Naive B cell (primary cell): ENCODE measurements around the gene PRKCA. TPM values are rescaled to one million over a fixed set of nuclear protein-coding genes. Genes with fewer than 3 reads are reported as not detected.

ENCODE experiments used
- ATAC-seq, 2 donors: fragments of 150-1000 bp; cut with Tn5 transposase; 2 replicates each; pipeline ENCODE4 v1.10.0; 2021; ENCODE audit warnings: low read depth in 2 of 2, mild to moderate bottlenecking in 2 of 2, moderate library complexity in 2 of 2
- DNase-seq: peaks from one replicate; pipeline ENCODE4 v3.0.0; 2022
- H3K27ac Mint-ChIP-seq, 6 donors: one replicate each; pipeline ENCODE4 v1.8.0; 2020 to 2022; ENCODE audit warnings: mild to moderate bottlenecking in 6 of 6, mixed read lengths in 6 of 6, moderate library complexity in 5 of 6, inconsistent platforms in 2 of 6
- H3K27me3 Mint-ChIP-seq, 3 donors: one replicate each; pipeline ENCODE4 v1.8.0; 2021 to 2022; ENCODE audit warnings: mixed read lengths in 3 of 3, mild to moderate bottlenecking in 1 of 3
- H3K36me3 Mint-ChIP-seq, 2 donors: one replicate each; pipeline ENCODE4 v1.8.0; 2020 to 2022; ENCODE audit warnings: mixed read lengths in 2 of 2, inconsistent platforms in 1 of 2, mild to moderate bottlenecking in 1 of 2
- H3K4me1 Mint-ChIP-seq, 3 donors: one replicate each; pipeline ENCODE4 v1.8.0; 2020 to 2022; ENCODE audit warnings: mixed read lengths in 3 of 3, inconsistent platforms in 1 of 3, mild to moderate bottlenecking in 1 of 3, moderate library complexity in 1 of 3
- H3K4me3 Mint-ChIP-seq, 8 donors: one replicate each; pipeline ENCODE4 v1.8.0; 2020 to 2022; ENCODE audit warnings: mild to moderate bottlenecking in 8 of 8, mixed read lengths in 8 of 8, moderate library complexity in 8 of 8, inconsistent platforms in 2 of 8
- H3K9me3 Mint-ChIP-seq, 7 donors: one replicate each; pipeline ENCODE4 v1.8.0; 2020 to 2022; ENCODE audit warnings: mixed read lengths in 7 of 7, mild to moderate bottlenecking in 5 of 7, inconsistent platforms in 2 of 7, moderate library complexity in 1 of 7
- polyA plus RNA-seq, 6 donors: library from polyadenylated mRNA; unstranded; fragments of 300-500 nt; fragmentation: Illumina TruSeq; gene quantifications; one replicate each; pipeline ENCODE4 v1.2.3, GENCODE V29; 2021; ENCODE audit warnings: low read depth in 6 of 6

PRKCA gene
- polyA plus RNA-seq, 6 donors from 2014 or later, result 0.03 to 0.06 TPM; not detected in 4

- Mint-ChIP-seq H3K27me3 (no peaks in the 10 kb centered on the region), H3K4me3 (no peak overlapping the region), H3K36me3 (peaks cover 0 to 12% of the 10 kb centered on the region in 2 donors), H3K27ac (no peak overlapping the region), H3K4me1 (no peaks in the 10 kb centered on the region), H3K9me3 (peaks cover 1 to 16% (median 7%) of the 10 kb centered on the region in 7 donors)
- no peak for DNase-seq
- no peak for ATAC-seq
Measured at GRCh38 chr17:66459811-66460270, 157.4 kb downstream of the PRKCA start.

GRCh38 chr17:66460558-66460957 is 158.1 kb downstream of the PRKCA start:
- Mint-ChIP-seq H3K4me1 (no peaks in the 10 kb centered on the region), H3K27ac (no peak overlapping the region), H3K4me3 (peak overlapping the region in 1 of 8 donors; percentile 56), H3K9me3 (peaks cover 1 to 16% (median 7%) of the 10 kb centered on the region in 7 donors), H3K27me3 (no peaks in the 10 kb centered on the region), H3K36me3 (peaks cover 0 to 12% of the 10 kb centered on the region in 2 donors)
- DNase-seq (no peak), ATAC-seq (no peak)

- no peak overlapping the region for H3K27ac Mint-ChIP-seq
- ATAC-seq (no peak), DNase-seq (no peak)
- peaks cover 0 to 12% of the 10 kb centered on the region in 2 donors for H3K36me3 Mint-ChIP-seq
- H3K4me1 Mint-ChIP-seq, result no peaks in the 10 kb centered on the region
- peaks cover 1 to 16% (median 7%) of the 10 kb centered on the region in 7 donors for H3K9me3 Mint-ChIP-seq
- no peaks in the 10 kb centered on the region for H3K27me3 Mint-ChIP-seq
- no peak overlapping the region for H3K4me3 Mint-ChIP-seq
Measured at GRCh38 chr17:66461343-66461995, 159.1 kb downstream of the PRKCA start.

- ATAC-seq (no peak), DNase-seq (no peak)
- Mint-ChIP-seq H3K9me3 (peaks cover under 1 to 13% (median 6%) of the 10 kb centered on the region in 7 donors), H3K4me3 (no peak overlapping the region), H3K36me3 (peaks cover 0 to 7% of the 10 kb centered on the region in 2 donors), H3K4me1 (no peaks in the 10 kb centered on the region), H3K27me3 (peaks cover 0 to 2% (median 0%) of the 10 kb centered on the region in 3 donors), H3K27ac (no peak overlapping the region)
Measured at GRCh38 chr17:66462010-66462409, 159.6 kb downstream of the PRKCA start.

- Mint-ChIP-seq H3K4me1 (peaks cover 8 to 12% (median 9%) of the 10 kb centered on the region in 3 donors), H3K36me3 (no peaks in the 10 kb centered on the region), H3K4me3 (no peak overlapping the region)
Measured at GRCh38 chr17:66464921-66465320, 162.5 kb downstream of the PRKCA start.

GRCh38 chr17:66465701-66466100 is 163.3 kb downstream of the PRKCA start:
- DNase-seq, result no peak
- H3K27ac Mint-ChIP-seq, result peak overlapping the region in 1 of 6 donors; percentile 27
- no peak for ATAC-seq
- no peaks in the 10 kb centered on the region for H3K9me3 Mint-ChIP-seq
- H3K27me3 Mint-ChIP-seq, result peaks cover 0 to 3% (median 0%) of the 10 kb centered on the region in 3 donors
- no peaks in the 10 kb centered on the region for H3K36me3 Mint-ChIP-seq
- no peak overlapping the region for H3K4me3 Mint-ChIP-seq
- H3K4me1 Mint-ChIP-seq, result peaks cover 8 to 12% (median 9%) of the 10 kb centered on the region in 3 donors

More at GRCh38 chr17:66464921-66465320, 162.5 kb downstream of the PRKCA start:
- DNase-seq (no peak), ATAC-seq (no peak)
- H3K9me3 Mint-ChIP-seq, result no peaks in the 10 kb centered on the region
- H3K27ac Mint-ChIP-seq, result no peak overlapping the region
- peaks cover 0 to 3% (median 0%) of the 10 kb centered on the region in 3 donors for H3K27me3 Mint-ChIP-seq

GRCh38 chr17:66466106-66466820 is 163.8 kb downstream of the PRKCA start:
- H3K36me3 Mint-ChIP-seq, result no peaks in the 10 kb centered on the region
- ATAC-seq (no peak), DNase-seq (no peak)
- H3K9me3 Mint-ChIP-seq, result no peaks in the 10 kb centered on the region
- peaks cover 8 to 12% (median 9%) of the 10 kb centered on the region in 3 donors for H3K4me1 Mint-ChIP-seq
- peaks cover 0 to 3% (median 0%) of the 10 kb centered on the region in 3 donors for H3K27me3 Mint-ChIP-seq
- peak overlapping the region in 1 of 8 donors; percentile 65 for H3K4me3 Mint-ChIP-seq
- no peak overlapping the region for H3K27ac Mint-ChIP-seq

- peaks cover 8 to 12% (median 9%) of the 10 kb centered on the region in 3 donors for H3K4me1 Mint-ChIP-seq
- H3K36me3 Mint-ChIP-seq, result no peaks in the 10 kb centered on the region
- no peak for DNase-seq
- H3K27me3 Mint-ChIP-seq, result peaks cover 0 to 3% (median 0%) of the 10 kb centered on the region in 3 donors
- ATAC-seq, result no peak
- H3K4me3 Mint-ChIP-seq, result no peak overlapping the region
- no peaks in the 10 kb centered on the region for H3K9me3 Mint-ChIP-seq
- peak overlapping the region in 1 of 6 donors; percentile 40 for H3K27ac Mint-ChIP-seq
Measured at GRCh38 chr17:66466840-66467367, 164.5 kb downstream of the PRKCA start.

GRCh38 chr17:66467766-66468165 is 165.4 kb downstream of the PRKCA start:
- H3K27ac Mint-ChIP-seq, result no peak overlapping the region

GRCh38 chr17:66468241-66469087 is 166.1 kb downstream of the PRKCA start:
- H3K4me3 Mint-ChIP-seq, result peak overlapping the region in 1 of 8 donors; percentile 4
- no peaks in the 10 kb centered on the region for H3K36me3 Mint-ChIP-seq
- DNase-seq (no peak), ATAC-seq (no peak)
- H3K27me3 Mint-ChIP-seq, result peaks cover 0 to 8% (median 3%) of the 10 kb centered on the region in 3 donors
- peaks cover 8 to 12% (median 9%) of the 10 kb centered on the region in 3 donors for H3K4me1 Mint-ChIP-seq
- H3K27ac Mint-ChIP-seq, result peak overlapping the region in 1 of 6 donors; percentile 35
- H3K9me3 Mint-ChIP-seq, result no peaks in the 10 kb centered on the region

More at GRCh38 chr17:66467766-66468165, 165.4 kb downstream of the PRKCA start:
- H3K36me3 Mint-ChIP-seq, result no peaks in the 10 kb centered on the region
- no peak overlapping the region for H3K4me3 Mint-ChIP-seq
- H3K27me3 Mint-ChIP-seq, result peaks cover 0 to 3% (median under 1%) of the 10 kb centered on the region in 3 donors
- DNase-seq (no peak), ATAC-seq (no peak)
- H3K9me3 Mint-ChIP-seq, result no peaks in the 10 kb centered on the region
- peaks cover 8 to 12% (median 9%) of the 10 kb centered on the region in 3 donors for H3K4me1 Mint-ChIP-seq

- Mint-ChIP-seq H3K4me3 (no peak overlapping the region), H3K36me3 (no peaks in the 10 kb centered on the region), H3K27ac (peak overlapping the region in 1 of 6 donors; percentile 35), H3K9me3 (no peaks in the 10 kb centered on the region), H3K27me3 (peaks cover 0 to 9% (median 3%) of the 10 kb centered on the region in 3 donors), H3K4me1 (peaks cover 8 to 12% (median 9%) of the 10 kb centered on the region in 3 donors)
- DNase-seq, result no peak
- no peak for ATAC-seq
Measured at GRCh38 chr17:66469088-66469442, 166.7 kb downstream of the PRKCA start.

GRCh38 chr17:66469461-66469860 is 167.0 kb downstream of the PRKCA start:
- no peaks in the 10 kb centered on the region for H3K36me3 Mint-ChIP-seq
- no peak overlapping the region for H3K4me3 Mint-ChIP-seq
- H3K27ac Mint-ChIP-seq, result no peak overlapping the region
- ATAC-seq (no peak), DNase-seq (no peak)
- H3K27me3 Mint-ChIP-seq, result peaks cover 0 to 9% (median 3%) of the 10 kb centered on the region in 3 donors
- no peaks in the 10 kb centered on the region for H3K9me3 Mint-ChIP-seq
- H3K4me1 Mint-ChIP-seq, result peaks cover 8 to 12% (median 9%) of the 10 kb centered on the region in 3 donors

GRCh38 chr17:66469890-66470289 is 167.5 kb downstream of the PRKCA start:
- ATAC-seq (no peak), DNase-seq (no peak)
- Mint-ChIP-seq H3K36me3 (no peaks in the 10 kb centered on the region), H3K4me1 (peaks cover 8 to 12% (median 9%) of the 10 kb centered on the region in 3 donors), H3K27ac (no peak overlapping the region), H3K9me3 (no peaks in the 10 kb centered on the region), H3K27me3 (peaks cover 0 to 9% (median 3%) of the 10 kb centered on the region in 3 donors), H3K4me3 (no peak overlapping the region)
